Activated CD8-positive, alpha-beta memory T cell treated with anti-CD3 and anti-CD28 coated beads, Interleukin-2, amount 10 ng/mL, durations not matched to agents 7 days and 5 days (primary cell): ENCODE measurements around the gene TLR1. TPM values are rescaled to one million over a fixed set of nuclear protein-coding genes. Genes with fewer than 3 reads are reported as not detected.
A peak's percentile ranks its signal among the peaks of the same experiment; 100 is the strongest.
"Not testable (repeated sequence)": the region's sequence is repeated elsewhere in the genome, so short reads cannot be mapped to it uniquely, and the experiment has no call there.

ENCODE experiments used
- ATAC-seq: fragments of 150-1000 bp; cut with Tn5 transposase; one replicate; pipeline ENCODE4 v1.10.0; 2021; ENCODE audit warnings: moderate library complexity
- CTCF ChIA-PET: fragments of 350-600 bp; sonication (Branson Sonifier 250); formaldehyde crosslinking; loops from one replicate; lab custom pipeline; 2021; ENCODE audit warnings: antibody characterized with exemption; lab: Charles Lee
- DNase-seq: peaks from one replicate; pipeline ENCODE4 v3.0.0-alpha.2; 2020
- H3K27ac Mint-ChIP-seq: one replicate; pipeline ENCODE4 v1.8.0; 2021; ENCODE audit warnings: mild to moderate bottlenecking, mixed read lengths
- H3K27me3 Mint-ChIP-seq: one replicate; pipeline ENCODE4 v1.8.0; 2021; ENCODE audit warnings: mixed read lengths
- H3K36me3 Mint-ChIP-seq: one replicate; pipeline ENCODE4 v1.8.0; 2021; ENCODE audit warnings: mild to moderate bottlenecking, mixed read lengths
- H3K4me1 Mint-ChIP-seq: one replicate; pipeline ENCODE4 v1.8.0; 2021; ENCODE audit warnings: mixed read lengths
- H3K4me3 Mint-ChIP-seq: one replicate; pipeline ENCODE4 v1.8.0; 2021; ENCODE audit warnings: mild to moderate bottlenecking, moderate library complexity, mixed read lengths
- H3K9me3 Mint-ChIP-seq: one replicate; pipeline ENCODE4 v1.8.0; 2022; ENCODE audit warnings: low read depth, mixed read lengths
- total RNA-seq, 2 experiments: library from RNA; stranded (reverse); gene quantifications; one replicate each; pipeline ENCODE4 v1.2.3, GENCODE V29; 2021

The TLR1 gene
- total RNA-seq, 2 experiments from 2014 or later: 3.2 to 5.3 TPM

DNA sequence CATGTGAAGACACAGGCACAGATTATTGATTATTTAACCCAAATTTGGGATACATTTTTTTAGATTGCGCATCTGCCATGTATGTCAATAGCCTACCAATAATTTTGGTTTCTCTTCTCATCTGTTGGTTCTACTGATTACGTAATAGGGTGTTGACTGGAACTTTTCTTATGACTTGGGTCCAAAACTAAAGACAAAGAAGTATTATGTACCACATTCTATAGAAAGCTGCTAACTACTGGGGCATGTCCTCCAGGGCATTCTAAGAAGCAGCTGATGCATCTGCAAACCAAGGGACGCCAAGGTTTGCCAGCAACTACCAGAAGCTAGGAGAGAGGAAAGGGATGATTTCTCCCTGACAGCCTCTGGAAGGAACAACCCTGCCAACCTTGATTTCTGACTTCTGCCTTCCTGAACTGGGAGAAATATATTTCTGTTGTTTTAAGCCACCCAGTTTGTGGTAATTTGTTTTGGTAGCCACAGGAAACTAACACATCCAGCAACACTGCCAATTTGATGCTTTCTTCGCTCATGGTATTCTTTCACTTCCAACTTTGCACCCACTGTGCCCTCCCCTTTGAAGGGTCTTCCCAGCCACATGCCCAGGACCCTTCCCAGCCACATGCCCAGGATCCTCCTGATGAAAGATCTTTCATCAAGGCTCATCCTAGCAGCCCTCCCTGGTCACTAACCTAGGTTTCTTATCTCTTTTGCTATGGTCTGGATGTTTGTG, 15.9 kb upstream of the TLR1 start:
- DNase-seq (no peak), ATAC-seq (no peak)
- CTCF ChIA-PET: no interaction called here
- peaks cover 13% of the 10 kb centered on the region for H3K9me3 Mint-ChIP-seq
- peaks cover 11% of the 10 kb centered on the region for H3K36me3 Mint-ChIP-seq
- H3K4me1 Mint-ChIP-seq: peaks cover 12% of the 10 kb centered on the region
- peaks cover 4% of the 10 kb centered on the region for H3K27me3 Mint-ChIP-seq
- no peak overlapping the region for H3K4me3 Mint-ChIP-seq
- H3K27ac Mint-ChIP-seq: no peak overlapping the region

DNA sequence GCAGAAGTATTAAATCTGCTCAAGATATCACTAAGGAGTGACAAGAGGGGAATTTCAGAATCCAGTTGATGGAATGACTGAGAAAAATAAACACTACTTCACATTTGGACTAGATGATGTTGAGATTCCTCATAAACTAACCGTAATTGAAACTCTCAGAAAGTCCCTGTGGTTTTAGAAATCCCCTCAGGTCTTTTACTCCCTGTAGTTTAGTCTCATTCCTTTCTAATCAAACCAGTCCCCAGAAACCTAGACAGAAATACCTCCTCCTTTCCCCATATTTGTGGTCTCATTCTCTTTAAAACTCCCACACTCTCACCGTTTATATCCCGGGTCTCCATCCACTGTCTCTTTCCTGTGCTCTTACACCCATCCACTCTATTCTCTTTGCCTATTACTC, 15.0 kb upstream of the TLR1 start:
- Mint-ChIP-seq H3K4me1 (peaks cover 12% of the 10 kb centered on the region), H3K27ac (no peak overlapping the region)

DNA sequence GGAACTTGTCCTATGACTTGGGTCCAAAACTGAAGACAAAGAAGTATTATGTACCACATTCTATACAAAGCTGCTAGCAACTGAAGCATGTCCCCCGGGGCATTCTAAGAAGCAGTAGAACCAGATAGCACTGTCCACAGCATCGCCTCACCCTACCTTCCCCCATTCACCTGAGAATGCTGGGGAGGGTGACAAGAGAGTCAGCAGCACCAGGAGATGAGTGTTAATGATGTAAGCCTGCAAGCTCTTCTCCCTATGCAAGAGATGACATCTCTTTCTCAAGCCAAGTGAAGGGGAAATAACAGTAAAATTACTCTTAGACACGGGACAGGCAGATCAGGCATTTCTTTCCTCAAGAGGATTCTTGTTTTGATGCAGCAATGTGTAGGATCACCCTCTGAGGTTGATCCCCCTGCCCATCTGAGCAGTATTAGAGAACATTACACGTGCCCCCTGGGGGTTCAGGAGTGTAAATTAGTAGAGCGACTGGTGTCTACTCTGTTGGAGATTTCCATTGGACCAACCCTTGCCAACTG, 13.9 kb upstream of the TLR1 start:
- Mint-ChIP-seq H3K4me1 (peaks cover 12% of the 10 kb centered on the region), H3K27me3 (peaks cover 7% of the 10 kb centered on the region), H3K4me3 (no peak overlapping the region), H3K36me3 (peaks cover 7% of the 10 kb centered on the region), H3K27ac (no peak overlapping the region), H3K9me3 (peaks cover 10% of the 10 kb centered on the region)
- ATAC-seq (no peak), DNase-seq (no peak)
- CTCF ChIA-PET: interaction anchor here (0.9 kb wide), 1 partner anchor 42 kb away, joined by 3 read pairs; no protein-coding TSS in a partner anchor

More for the DNA sequence above, 15.0 kb upstream of the TLR1 start:
- H3K27me3 Mint-ChIP-seq: peaks cover 6% of the 10 kb centered on the region
- no peak for ATAC-seq
- no peak overlapping the region for H3K4me3 Mint-ChIP-seq
- CTCF ChIA-PET: interaction anchor here (0.9 kb wide), 1 partner anchor 41 kb away, joined by 3 read pairs; no protein-coding TSS in a partner anchor
- H3K36me3 Mint-ChIP-seq: peaks cover 11% of the 10 kb centered on the region
- peaks cover 13% of the 10 kb centered on the region for H3K9me3 Mint-ChIP-seq
- DNase-seq: no peak

DNA sequence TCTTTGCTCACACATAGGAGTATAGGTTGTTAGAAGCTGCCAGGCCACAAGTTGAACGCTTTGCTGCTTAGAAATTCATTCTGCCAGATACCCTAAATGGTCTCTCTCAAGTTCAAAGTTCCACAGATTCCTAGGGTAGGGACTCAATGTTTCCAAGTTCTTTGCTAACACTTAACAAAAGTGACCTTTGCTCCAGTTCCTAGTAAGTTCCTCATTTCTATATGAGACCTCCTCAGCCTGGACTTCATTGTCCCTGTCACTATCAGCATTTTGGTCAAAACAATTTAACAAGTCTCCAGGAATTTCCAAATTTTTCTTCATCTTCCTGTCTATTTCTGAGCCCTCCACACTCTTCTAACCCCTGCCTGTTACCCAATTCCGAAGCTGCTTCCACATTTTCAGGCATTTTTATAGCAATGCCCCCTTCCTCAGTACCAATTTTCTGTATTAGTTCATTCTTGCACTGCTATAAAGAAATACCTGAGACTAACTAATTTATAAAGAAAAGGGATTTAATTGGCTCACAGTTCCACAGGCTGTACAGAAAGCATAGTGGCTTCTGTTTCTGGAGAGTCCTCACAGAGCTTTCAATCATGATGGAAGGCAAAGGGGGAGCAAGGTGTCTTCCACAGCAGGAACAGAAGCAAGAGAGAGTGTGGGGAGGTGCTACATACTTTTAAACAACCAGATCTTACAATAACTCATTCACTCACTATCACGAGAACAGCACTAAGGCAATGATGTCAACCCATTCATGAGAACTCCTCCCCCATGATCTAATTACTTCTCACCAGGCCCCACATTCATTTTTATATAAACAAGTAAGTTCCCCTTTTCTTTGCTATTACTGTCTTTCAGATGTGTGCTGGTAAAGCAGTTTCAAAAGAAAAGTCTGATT, 11.5 kb upstream of the TLR1 start:
- ATAC-seq (no peak), DNase-seq (no peak)
- H3K9me3 Mint-ChIP-seq: peaks cover 3% of the 10 kb centered on the region
- no peak overlapping the region for H3K4me3 Mint-ChIP-seq
- CTCF ChIA-PET: interaction anchor here (0.9 kb wide), 1 partner anchor 45 kb away, joined by 3 read pairs; no protein-coding TSS in a partner anchor
- no peak overlapping the region for H3K27ac Mint-ChIP-seq
- no peaks in the 10 kb centered on the region for H3K36me3 Mint-ChIP-seq
- peaks cover 12% of the 10 kb centered on the region for H3K4me1 Mint-ChIP-seq
- H3K27me3 Mint-ChIP-seq: peaks cover 7% of the 10 kb centered on the region

DNA sequence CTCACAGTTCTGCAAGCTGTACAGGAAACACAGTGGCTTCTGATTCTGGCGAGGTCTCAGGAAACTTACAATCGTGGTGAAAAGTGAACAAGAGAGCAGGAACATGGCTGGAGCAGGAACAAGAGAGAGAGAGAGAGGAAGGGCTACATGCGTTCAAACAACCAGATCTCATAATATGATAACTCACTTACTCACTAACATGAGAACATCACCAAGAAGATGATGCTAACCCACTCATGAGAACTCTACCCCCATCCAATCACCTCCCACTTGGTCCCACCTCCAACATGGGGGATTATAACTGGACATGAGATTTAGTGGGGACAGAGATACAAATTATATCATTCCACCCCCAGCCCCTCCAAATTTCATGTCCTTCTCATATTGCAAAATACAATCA, 9.8 kb upstream of the TLR1 start:
- Mint-ChIP-seq H3K9me3 (peaks cover 3% of the 10 kb centered on the region), H3K27ac (no peak overlapping the region), H3K36me3 (no peaks in the 10 kb centered on the region), H3K4me1 (peaks cover 3% of the 10 kb centered on the region), H3K4me3 (no peak overlapping the region), H3K27me3 (peaks cover 3% of the 10 kb centered on the region)
- ATAC-seq (no peak), DNase-seq (no peak)
- CTCF ChIA-PET: no interaction called here

DNA sequence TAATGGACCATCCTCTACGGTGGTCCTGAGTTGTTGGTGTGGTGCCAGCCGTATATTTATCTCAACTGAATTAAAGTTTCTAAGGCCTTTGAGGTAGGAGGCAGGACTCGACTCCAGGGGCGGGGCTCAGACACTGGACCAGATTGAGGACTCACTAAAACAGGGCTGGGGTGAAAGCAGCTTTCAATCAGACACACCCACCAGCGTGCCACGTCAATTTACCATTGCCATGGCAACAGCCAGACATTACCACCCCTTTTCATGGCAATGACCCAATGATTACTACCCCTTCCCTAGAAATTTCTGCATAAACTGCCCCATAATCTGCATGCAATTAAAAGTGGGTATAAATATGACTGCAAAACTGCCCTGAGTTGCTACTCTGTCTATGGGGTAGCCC, 6.7 kb upstream of the TLR1 start:
- DNase-seq: no peak
- Mint-ChIP-seq H3K4me3 (no peak overlapping the region), H3K9me3 (peaks cover 3% of the 10 kb centered on the region), H3K27me3 (peaks cover 3% of the 10 kb centered on the region), H3K36me3 (no peaks in the 10 kb centered on the region), H3K27ac (no peak overlapping the region), H3K4me1 (no peaks in the 10 kb centered on the region)
- ATAC-seq: no peak
- CTCF ChIA-PET: no interaction called here

DNA sequence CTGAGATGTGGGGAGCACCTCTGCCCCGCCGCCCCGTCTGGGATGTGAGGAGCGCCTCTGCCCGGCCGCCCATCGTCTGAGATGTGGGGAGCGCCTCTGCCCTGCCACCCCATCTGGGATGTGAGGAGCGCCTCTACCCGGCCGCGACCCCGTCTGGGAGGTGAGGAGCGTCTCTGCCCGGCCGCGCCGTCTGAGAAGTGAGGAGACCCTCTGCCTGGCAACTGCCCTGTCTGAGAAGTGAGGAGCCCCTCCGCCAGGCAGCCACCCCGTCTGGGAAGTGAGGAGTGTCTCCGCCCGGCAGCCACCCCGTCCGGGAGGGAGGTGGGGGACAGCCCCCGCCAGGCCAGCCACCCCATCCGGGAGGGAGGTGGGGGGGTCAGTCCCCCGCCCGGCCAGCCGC, 2.9 kb upstream of the TLR1 start:
- not testable (repeated sequence) for ATAC-seq, DNase-seq, H3K4me3 Mint-ChIP-seq, H3K27me3 Mint-ChIP-seq, H3K36me3 Mint-ChIP-seq, H3K9me3 Mint-ChIP-seq, H3K27ac Mint-ChIP-seq
- H3K4me1 Mint-ChIP-seq: peaks cover 23% of the 10 kb centered on the region
- CTCF ChIA-PET: interaction anchor here (5.3 kb wide), 1 partner anchor 25 kb away, joined by 20 read pairs; the partner anchor contains the start of gene TLR10

DNA sequence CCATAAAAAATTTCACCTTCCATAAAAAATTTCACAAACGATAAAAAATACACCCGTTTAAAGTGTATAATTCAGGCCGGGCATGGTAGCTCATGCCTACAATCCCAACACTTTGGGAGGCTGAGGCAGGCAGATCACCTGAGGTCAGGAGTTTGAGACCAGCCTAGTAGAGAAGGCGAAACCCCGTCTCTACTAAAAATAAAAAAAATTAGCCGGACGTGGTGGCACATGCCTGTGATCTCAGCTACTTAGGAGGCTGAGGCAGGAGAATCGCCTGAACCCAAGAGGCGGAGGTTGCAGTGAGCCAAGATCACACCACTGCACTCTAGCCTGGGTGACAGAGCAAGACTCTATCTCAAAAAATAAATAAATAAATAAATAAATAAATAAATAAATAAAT, 1.7 kb upstream of the TLR1 start:
- peaks cover 23% of the 10 kb centered on the region for H3K4me1 Mint-ChIP-seq
- H3K4me3 Mint-ChIP-seq: not testable (repeated sequence)

DNA sequence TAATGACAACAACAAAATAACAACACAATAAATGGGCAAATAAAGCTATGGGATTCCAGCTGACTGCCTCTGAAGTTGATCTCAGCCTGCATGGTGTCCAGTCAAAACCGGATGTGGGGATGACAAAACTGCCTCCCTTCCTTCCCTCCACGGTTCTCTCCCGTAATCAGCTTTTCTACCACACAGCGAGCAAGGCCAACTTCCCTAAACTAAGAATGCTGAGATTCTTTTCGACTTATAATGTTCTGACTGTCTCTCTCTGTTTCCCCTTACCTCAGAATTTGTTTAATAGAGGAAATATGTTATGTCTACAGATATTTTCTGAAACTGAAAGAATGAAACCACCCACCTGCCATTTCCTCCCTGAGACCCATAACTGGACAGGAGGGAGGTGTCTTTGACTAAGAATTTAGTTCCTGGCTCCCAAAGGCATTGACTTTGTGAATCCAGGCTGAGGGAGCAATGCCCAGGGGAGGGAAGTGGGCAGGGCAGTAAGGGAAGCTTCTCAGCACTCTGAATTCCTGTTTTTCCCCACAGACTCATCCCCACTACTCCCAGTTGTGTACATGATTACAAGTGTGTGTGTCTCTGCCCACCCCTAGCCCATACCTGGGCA, 1.0 kb upstream of the TLR1 start:
- Mint-ChIP-seq H3K9me3 (peaks cover 10% of the 10 kb centered on the region), H3K27me3 (no peaks in the 10 kb centered on the region), H3K4me1 (peaks cover 23% of the 10 kb centered on the region), H3K27ac (peak overlapping the region; percentile 88), H3K4me3 (peak overlapping the region; percentile 74), H3K36me3 (peaks cover 19% of the 10 kb centered on the region)
- DNase-seq (peak; percentile 50), ATAC-seq (peak; percentile 58)
- CTCF ChIA-PET: interaction anchor here (1.0 to 5.3 kb wide), 4 partner anchors 23 to 88 kb away, joined by 4 to 39 read pairs (median 12); partner anchors contain the start of gene TLR10

More for the DNA sequence above, 1.7 kb upstream of the TLR1 start:
- H3K9me3 Mint-ChIP-seq, ATAC-seq, DNase-seq, H3K27me3 Mint-ChIP-seq: not testable (repeated sequence)
- H3K27ac Mint-ChIP-seq: peak overlapping the region; percentile 88
- CTCF ChIA-PET: interaction anchor here (1.7 to 5.3 kb wide), 3 partner anchors 23 to 88 kb away, joined by 4 to 39 read pairs (median 20); partner anchors contain the start of gene TLR10
- H3K36me3 Mint-ChIP-seq: peaks cover 14% of the 10 kb centered on the region

DNA sequence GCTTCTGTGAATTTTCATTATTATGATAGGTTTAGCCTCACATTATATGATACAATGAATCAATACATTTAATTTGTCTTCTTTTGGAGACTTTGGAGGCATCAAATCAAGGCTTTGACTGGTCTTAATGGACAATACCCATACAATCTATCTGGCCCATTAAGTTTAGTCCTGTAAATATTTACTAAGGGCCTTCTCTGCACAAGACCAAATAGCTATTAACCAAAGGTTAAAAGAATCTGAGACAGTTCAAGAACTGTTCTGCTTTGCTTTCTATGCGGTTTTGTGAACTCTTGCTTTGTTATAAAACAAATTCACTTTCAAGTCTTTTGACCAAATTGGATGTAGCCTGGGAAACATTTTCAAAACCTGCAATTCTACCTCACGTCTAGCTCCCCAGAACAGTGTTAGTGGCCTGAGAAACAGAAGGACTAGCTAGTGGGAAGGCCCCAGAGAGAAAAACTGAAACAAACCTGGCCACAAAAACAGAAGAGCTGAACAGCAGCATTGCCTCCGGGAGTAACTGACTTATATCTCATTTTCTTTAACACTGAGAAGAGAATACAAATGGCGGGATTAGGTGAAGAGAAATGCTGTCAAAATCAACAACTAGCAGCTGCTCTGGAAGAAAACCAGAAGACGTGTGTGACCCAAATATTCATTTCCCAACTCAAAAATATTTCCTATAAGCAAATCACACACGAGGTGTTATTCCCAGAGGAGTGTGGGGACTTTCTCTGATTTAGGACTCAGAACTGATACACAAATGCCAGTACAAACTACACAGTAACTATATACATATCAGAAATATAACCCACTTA, 548 bp downstream of the TLR1 start:
- Mint-ChIP-seq H3K4me3 (peak overlapping the region; percentile 74), H3K36me3 (peaks cover 34% of the 10 kb centered on the region), H3K27ac (peak overlapping the region; percentile 88), H3K27me3 (no peaks in the 10 kb centered on the region), H3K4me1 (peaks cover 23% of the 10 kb centered on the region), H3K9me3 (peaks cover 14% of the 10 kb centered on the region)
- ATAC-seq: peak; percentile 31
- CTCF ChIA-PET: interaction anchor here (0.8 to 5.3 kb wide), 12 partner anchors 11 to 1002 kb away, joined by 3 to 39 read pairs (median 6); partner anchors contain the start of genes TLR10 and TLR6
- no peak for DNase-seq

DNA sequence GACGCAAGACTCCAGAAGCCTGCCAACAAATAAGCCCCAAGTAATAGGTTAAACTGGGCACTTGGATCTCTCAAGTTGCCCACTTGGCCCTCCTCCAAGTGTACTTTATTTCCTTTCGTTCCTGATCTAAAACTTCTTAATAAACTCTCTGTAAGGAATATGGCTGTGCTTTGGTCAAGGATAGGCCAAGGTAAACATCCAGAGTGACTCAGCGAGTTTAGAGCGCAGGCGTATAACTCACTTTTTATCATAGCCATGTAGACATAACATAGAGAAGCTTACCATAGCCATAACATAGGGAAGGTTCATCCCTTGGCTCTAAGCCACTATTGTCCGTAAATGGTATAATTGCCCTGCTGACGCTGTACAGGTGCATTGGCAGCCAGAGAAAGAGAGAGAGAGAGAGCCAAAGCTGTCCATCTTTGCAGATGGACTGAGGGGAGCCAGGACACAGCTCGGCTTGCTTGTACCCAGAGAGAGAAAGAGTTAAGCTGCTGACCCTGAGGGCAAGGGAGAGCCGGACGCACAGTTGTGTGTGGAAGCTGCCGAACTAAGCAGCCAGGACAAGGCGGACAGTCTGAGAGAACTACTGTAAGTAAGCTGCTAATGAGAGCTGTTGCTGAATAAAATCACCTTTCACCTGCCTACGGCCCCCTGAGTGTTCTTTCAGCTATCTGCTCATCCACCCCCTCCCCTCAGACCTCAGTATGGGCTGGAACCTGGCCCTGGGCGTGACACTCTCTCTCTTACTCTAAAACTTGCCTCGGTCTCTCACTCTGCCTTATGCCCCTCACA, 1.8 kb downstream of the TLR1 start:
- ATAC-seq (no peak), DNase-seq (no peak)
- no peak overlapping the region for H3K27ac Mint-ChIP-seq
- no peaks in the 10 kb centered on the region for H3K27me3 Mint-ChIP-seq
- peaks cover 23% of the 10 kb centered on the region for H3K4me1 Mint-ChIP-seq
- CTCF ChIA-PET: interaction anchor here (1.1 to 5.3 kb wide), 5 partner anchors 11 to 332 kb away, joined by 4 to 20 read pairs (median 6); partner anchors contain the start of genes TLR10 and TLR6
- H3K4me3 Mint-ChIP-seq: no peak overlapping the region
- H3K9me3 Mint-ChIP-seq: peaks cover 16% of the 10 kb centered on the region
- peaks cover 43% of the 10 kb centered on the region for H3K36me3 Mint-ChIP-seq
